ENCODE results near the gene EPAS1.

EPAS1 gene

DNA sequence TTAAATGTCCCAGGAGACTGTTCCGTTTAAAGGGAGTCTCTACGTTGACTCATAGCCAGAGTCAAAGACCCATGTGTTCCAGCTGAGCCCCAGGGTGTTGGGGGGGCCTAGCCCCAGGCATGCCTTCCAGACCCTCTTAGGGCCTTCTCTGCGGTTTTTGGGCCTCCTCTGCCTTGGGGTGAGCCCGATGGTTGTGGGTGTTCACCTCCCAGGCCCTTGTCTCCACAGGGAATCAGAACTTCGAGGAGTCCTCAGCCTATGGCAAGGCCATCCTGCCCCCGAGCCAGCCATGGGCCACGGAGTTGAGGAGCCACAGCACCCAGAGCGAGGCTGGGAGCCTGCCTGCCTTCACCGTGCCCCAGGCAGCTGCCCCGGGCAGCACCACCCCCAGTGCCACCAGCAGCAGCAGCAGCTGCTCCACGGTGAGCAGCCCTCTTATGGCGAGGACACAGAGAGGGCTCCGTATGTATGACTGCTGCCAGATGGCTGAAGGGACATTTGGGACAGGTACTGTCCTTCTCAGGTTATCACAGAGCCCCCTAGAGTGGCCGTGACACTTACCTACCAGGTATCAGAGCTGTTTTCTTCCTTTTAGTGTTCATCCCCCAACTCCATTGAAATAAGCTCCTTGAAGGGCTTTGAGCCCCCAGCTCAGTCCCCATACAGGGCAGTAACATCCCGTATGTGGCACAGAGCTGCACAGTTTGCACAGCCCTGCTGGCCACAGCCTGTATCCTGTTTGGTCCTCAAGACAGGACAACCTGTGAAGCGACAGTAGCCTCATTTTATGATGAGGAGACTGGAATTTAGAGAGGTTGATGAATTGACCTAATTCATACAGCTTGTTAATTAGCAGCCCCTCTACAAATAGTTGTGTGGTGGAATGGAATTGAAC, 80.7 kb downstream of the EPAS1 start:
- H3K4me3 ChIP-seq (ENCODE audit: low read length): no peak overlapping the region
- H3K9me3 ChIP-seq (ENCODE audit: low read length): no peaks in the 10 kb centered on the region
- H3K27me3 ChIP-seq (ENCODE audit: insufficient read depth, low read length): no peaks in the 10 kb centered on the region
- no peaks in the 10 kb centered on the region for H3K4me1 ChIP-seq (ENCODE audit: insufficient read depth, low read length)
- H2AFZ ChIP-seq (ENCODE audit: low read depth, low read length): no peak overlapping the region
- H3K36me3 ChIP-seq (ENCODE audit: insufficient read depth, low read length): no peaks in the 10 kb centered on the region

- Histone ChIP-seq H3K36me3 (ENCODE audit: insufficient read depth, low read length) (no peaks in the 10 kb centered on the region), H3K4me1 (ENCODE audit: insufficient read depth, low read length) (no peaks in the 10 kb centered on the region), H2AFZ (ENCODE audit: low read depth, low read length) (no peak overlapping the region), H3K9me3 (ENCODE audit: low read length) (no peaks in the 10 kb centered on the region), H3K27me3 (ENCODE audit: insufficient read depth, low read length) (no peaks in the 10 kb centered on the region), H3K4me3 (ENCODE audit: low read length) (no peak overlapping the region)
Measured at GRCh38 chr2:46378616-46379015, 81.4 kb downstream of the EPAS1 start.

DNA sequence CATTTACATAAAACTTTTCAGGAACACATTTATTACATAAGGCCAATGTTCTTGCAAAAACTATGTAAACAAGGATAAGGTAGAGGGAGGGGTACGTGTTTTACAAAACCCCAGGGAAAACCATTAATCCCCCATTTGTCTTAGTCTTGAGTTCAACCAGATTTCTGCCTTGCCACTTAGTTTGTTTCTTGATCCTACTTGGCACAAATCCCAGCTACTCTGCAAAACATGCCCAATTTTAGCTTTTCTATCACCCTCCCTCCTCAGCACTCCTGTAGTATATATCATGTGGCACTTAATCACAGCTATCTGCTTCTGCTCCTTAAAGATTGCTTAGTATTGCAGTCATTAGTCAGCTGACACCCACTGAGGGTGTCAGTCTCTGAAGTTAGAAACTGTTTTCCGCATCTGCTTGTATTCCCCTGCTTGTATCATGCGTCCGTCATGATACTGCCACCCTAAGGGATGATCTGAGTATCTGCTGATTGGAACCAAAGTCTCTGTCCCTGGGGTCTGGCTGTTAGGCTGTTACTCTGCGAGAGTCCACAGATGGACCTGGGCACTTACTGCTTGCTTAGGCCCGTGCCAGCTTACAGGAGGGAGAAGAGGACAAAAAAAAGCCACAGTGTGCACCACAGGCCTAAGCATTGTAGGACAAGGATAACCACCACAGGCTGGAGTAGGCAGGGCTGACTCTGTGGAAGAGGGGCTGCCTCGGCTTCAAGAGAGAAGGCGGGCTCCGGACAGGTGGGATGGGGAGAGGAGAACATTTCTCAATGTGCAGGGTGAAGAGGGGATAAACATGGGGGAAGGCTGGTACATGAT, 82.2 kb downstream of the EPAS1 start:
- Histone ChIP-seq H3K27me3 (ENCODE audit: insufficient read depth, low read length) (no peaks in the 10 kb centered on the region), H3K9me3 (ENCODE audit: low read length) (no peaks in the 10 kb centered on the region), H3K36me3 (ENCODE audit: insufficient read depth, low read length) (no peaks in the 10 kb centered on the region), H3K4me3 (ENCODE audit: low read length) (no peak overlapping the region), H2AFZ (ENCODE audit: low read depth, low read length) (no peak overlapping the region), H3K4me1 (ENCODE audit: insufficient read depth, low read length) (no peaks in the 10 kb centered on the region)

DNA sequence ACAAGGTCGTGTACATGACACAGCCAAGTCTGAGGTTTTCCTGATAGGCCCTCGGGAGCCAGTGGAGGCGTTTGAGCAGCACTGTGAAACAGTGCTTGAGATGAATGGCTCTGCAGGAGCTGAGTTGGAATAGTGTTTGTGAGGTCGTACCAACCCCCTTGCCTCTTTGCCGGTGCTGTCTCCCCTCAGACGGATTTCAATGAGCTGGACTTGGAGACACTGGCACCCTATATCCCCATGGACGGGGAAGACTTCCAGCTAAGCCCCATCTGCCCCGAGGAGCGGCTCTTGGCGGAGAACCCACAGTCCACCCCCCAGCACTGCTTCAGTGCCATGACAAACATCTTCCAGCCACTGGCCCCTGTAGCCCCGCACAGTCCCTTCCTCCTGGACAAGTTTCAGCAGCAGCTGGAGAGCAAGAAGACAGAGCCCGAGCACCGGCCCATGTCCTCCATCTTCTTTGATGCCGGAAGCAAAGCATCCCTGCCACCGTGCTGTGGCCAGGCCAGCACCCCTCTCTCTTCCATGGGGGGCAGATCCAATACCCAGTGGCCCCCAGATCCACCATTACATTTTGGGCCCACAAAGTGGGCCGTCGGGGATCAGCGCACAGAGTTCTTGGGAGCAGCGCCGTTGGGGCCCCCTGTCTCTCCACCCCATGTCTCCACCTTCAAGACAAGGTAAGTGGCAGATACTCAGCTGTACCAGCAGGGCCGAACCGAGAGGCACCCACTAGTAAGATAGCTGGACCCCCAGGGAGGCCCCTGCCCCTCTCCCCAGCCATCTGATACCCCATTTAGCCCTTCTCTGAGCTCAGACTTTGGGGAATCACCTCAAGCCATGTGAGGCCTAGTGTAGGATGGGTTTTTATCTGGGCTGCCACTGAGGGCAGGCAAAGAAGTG, 83.1 kb downstream of the EPAS1 start:
- Histone ChIP-seq H3K4me3 (ENCODE audit: low read length) (no peak overlapping the region), H3K4me1 (ENCODE audit: insufficient read depth, low read length) (no peaks in the 10 kb centered on the region), H3K9me3 (ENCODE audit: low read length) (no peaks in the 10 kb centered on the region), H3K36me3 (ENCODE audit: insufficient read depth, low read length) (no peaks in the 10 kb centered on the region), H2AFZ (ENCODE audit: low read depth, low read length) (no peak overlapping the region), H3K27me3 (ENCODE audit: insufficient read depth, low read length) (no peaks in the 10 kb centered on the region)

DNA sequence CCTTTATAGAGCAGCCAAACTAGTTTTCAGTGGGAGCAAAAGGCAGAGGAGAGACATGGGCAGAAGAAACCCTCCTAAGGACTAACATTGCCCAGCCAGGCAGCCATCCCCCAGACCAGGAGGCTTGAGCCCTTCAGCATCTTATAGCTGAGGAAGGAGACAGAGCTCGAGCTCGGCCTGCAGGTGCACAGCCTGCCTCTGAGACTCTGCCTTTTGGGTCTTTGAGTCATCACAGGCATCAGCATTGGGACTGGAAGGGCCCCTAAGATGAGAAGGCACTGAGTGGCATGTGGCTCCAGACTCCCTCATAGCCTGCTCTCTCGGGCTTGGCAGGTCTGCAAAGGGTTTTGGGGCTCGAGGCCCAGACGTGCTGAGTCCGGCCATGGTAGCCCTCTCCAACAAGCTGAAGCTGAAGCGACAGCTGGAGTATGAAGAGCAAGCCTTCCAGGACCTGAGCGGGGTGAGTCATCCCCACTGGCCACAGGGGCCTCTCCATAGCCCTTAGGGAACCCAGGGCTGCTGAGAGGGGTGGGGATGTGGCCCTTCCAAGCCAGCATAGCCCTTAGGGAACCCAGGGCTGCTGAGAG, 84.1 kb downstream of the EPAS1 start:
- H3K27me3 ChIP-seq (ENCODE audit: insufficient read depth, low read length): no peaks in the 10 kb centered on the region

DNA sequence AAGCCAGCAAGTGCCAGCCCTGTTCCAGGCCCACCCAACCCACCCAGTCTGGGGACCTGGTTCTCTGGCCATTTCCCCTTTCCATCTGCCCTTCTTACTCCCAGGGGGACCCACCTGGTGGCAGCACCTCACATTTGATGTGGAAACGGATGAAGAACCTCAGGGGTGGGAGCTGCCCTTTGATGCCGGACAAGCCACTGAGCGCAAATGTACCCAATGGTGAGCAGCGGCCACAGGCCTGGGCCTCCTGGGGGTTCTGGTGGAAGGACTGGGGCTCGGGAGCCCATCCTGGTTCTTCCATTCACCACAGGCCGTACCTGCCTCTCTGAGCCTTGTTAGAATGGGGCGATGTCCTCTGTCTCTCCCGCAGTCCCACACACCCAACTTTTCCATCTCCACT, 84.7 kb downstream of the EPAS1 start:
- Histone ChIP-seq H3K4me3 (ENCODE audit: low read length) (no peak overlapping the region), H3K4me1 (ENCODE audit: insufficient read depth, low read length) (no peaks in the 10 kb centered on the region), H2AFZ (ENCODE audit: low read depth, low read length) (no peak overlapping the region), H3K27me3 (ENCODE audit: insufficient read depth, low read length) (no peaks in the 10 kb centered on the region), H3K36me3 (ENCODE audit: insufficient read depth, low read length) (no peaks in the 10 kb centered on the region), H3K9me3 (ENCODE audit: low read length) (no peaks in the 10 kb centered on the region)

More for the DNA sequence above, 84.1 kb downstream of the EPAS1 start:
- Histone ChIP-seq H3K9me3 (ENCODE audit: low read length) (no peaks in the 10 kb centered on the region), H3K36me3 (ENCODE audit: insufficient read depth, low read length) (no peaks in the 10 kb centered on the region), H2AFZ (ENCODE audit: low read depth, low read length) (no peak overlapping the region), H3K4me3 (ENCODE audit: low read length) (no peak overlapping the region), H3K4me1 (ENCODE audit: insufficient read depth, low read length) (no peaks in the 10 kb centered on the region)

DNA sequence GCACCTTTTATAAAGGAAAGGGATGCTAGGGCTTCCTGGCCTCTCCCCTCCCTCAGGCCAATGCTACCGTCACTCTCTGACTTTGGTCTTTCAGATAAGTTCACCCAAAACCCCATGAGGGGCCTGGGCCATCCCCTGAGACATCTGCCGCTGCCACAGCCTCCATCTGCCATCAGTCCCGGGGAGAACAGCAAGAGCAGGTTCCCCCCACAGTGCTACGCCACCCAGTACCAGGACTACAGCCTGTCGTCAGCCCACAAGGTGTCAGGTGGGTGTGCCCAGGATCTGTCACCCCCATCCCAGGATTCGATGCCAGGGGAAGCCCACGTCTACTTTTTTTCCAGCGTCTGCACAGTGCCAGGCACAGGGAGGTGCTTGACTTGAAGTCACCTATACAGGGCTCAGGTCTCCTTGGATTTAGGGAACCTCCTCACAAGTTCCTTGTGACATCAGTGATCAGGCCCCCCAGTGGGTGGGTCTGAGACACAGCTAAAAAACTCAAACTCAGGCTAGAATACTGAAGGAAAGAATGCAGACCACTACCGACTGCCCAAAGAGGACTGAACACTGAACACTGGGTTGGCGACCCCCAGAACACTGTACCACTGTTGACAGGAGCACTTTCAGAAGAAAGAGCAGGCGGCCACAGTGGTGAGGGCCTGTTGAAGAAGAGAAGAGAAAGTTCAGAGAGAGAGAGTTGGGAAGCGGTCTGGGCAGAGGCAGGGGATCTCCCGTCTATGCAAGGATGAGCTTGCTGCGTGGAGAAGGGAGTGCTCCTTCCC, 85.3 kb downstream of the EPAS1 start:
- no peak overlapping the region for H3K4me3 ChIP-seq (ENCODE audit: low read length)
- H3K36me3 ChIP-seq (ENCODE audit: insufficient read depth, low read length): no peaks in the 10 kb centered on the region
- H3K9me3 ChIP-seq (ENCODE audit: low read length): no peaks in the 10 kb centered on the region
- no peaks in the 10 kb centered on the region for H3K27me3 ChIP-seq (ENCODE audit: insufficient read depth, low read length)
- no peaks in the 10 kb centered on the region for H3K4me1 ChIP-seq (ENCODE audit: insufficient read depth, low read length)
- no peak overlapping the region for H2AFZ ChIP-seq (ENCODE audit: low read depth, low read length)

DNA sequence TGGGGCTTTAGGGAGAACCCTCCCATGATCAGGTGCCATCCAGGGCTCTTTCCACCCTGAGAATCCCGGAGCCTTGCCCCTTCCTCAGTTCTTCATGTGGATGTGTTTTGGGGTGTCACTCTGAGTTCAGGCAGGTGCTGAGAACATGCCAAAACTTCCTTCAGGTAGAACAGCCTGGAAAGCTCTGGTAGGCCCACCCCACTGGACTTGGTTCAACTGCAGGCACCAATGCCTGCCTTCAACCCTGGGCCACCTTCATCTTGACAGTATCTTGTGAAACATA, 85.8 kb downstream of the EPAS1 start:
- Histone ChIP-seq H2AFZ (ENCODE audit: low read depth, low read length) (no peak overlapping the region), H3K36me3 (ENCODE audit: insufficient read depth, low read length) (no peaks in the 10 kb centered on the region), H3K27me3 (ENCODE audit: insufficient read depth, low read length) (no peaks in the 10 kb centered on the region), H3K9me3 (ENCODE audit: low read length) (no peaks in the 10 kb centered on the region), H3K4me3 (ENCODE audit: low read length) (no peak overlapping the region), H3K4me1 (ENCODE audit: insufficient read depth, low read length) (no peaks in the 10 kb centered on the region)

DNA sequence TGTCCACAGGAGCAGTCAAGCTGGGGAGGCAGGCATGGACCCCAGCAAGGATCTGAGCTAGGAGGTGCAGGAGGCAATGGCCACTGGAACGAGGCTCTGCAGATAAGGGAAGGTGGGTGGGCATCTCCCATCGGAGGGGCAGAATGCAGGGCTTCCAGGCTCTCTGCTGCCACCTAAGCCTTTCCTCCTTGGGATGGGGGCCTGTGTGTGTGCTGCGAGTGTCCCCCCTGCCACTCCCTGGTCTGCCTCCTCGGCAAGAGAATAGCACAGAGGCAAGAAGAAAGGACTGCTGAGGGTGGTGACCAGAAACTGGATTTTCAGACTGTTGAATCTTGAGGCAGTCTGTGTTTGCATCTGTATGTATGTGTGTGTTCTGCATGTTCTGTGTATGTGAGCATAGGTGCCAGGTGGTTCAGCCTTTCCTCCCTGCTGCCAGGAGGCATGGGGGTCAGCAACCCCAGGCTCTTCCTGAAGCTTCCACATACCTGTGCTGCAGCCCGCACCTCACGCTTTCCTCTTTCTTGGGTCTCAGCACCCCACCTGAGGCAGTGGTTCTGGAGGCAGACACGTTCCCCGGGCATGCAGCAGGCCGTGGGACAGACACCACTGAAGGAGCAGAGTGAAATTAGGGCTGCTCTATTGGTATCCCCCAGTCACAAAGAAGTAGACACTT, 86.7 kb downstream of the EPAS1 start:
- Histone ChIP-seq H3K27me3 (ENCODE audit: insufficient read depth, low read length) (no peaks in the 10 kb centered on the region), H3K4me1 (ENCODE audit: insufficient read depth, low read length) (no peaks in the 10 kb centered on the region), H3K4me3 (ENCODE audit: low read length) (no peak overlapping the region), H3K9me3 (ENCODE audit: low read length) (no peaks in the 10 kb centered on the region), H3K36me3 (ENCODE audit: insufficient read depth, low read length) (no peaks in the 10 kb centered on the region), H2AFZ (ENCODE audit: low read depth, low read length) (no peak overlapping the region)

DNA sequence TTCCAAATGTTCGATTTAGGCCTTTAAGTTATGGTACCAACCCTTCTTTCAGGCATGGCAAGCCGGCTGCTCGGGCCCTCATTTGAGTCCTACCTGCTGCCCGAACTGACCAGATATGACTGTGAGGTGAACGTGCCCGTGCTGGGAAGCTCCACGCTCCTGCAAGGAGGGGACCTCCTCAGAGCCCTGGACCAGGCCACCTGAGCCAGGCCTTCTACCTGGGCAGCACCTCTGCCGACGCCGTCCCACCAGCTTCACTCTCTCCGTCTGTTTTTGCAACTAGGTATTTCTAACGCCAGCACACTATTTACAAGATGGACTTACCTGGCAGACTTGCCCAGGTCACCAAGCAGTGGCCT, 87.2 kb downstream of the EPAS1 start:
- Histone ChIP-seq H3K4me3 (ENCODE audit: low read length) (no peak overlapping the region), H3K4me1 (ENCODE audit: insufficient read depth, low read length) (no peaks in the 10 kb centered on the region), H3K9me3 (ENCODE audit: low read length) (no peaks in the 10 kb centered on the region), H3K36me3 (ENCODE audit: insufficient read depth, low read length) (no peaks in the 10 kb centered on the region), H2AFZ (ENCODE audit: low read depth, low read length) (no peak overlapping the region), H3K27me3 (ENCODE audit: insufficient read depth, low read length) (no peaks in the 10 kb centered on the region)

DNA sequence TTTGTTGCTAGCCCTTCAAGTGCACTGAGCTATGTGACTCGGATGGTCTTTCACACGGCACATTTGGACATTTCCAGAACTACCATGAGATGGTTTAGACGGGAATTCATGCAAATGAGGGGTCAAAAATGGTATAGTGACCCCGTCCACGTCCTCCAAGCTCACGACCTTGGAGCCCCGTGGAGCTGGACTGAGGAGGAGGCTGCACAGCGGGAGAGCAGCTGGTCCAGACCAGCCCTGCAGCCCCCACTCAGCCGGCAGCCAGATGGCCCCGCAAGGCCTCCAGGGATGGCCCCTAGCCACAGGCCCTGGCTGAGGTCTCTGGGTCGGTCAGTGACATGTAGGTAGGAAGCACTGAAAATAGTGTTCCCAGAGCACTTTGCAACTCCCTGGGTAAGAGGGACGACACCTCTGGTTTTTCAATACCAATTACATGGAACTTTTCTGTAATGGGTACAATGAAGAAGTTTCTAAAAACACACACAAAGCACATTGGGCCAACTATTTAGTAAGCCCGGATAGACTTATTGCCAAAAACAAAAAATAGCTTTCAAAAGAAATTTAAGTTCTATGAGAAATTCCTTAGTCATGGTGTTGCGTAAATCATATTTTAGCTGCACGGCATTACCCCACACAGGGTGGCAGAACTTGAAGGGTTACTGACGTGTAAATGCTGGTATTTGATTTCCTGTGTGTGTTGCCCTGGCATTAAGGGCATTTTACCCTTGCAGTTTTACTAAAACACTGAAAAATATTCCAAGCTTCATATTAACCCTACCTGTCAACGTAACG, 88.8 kb downstream of the EPAS1 start:
- Histone ChIP-seq H3K36me3 (ENCODE audit: insufficient read depth, low read length) (no peaks in the 10 kb centered on the region), H2AFZ (ENCODE audit: low read depth, low read length) (no peak overlapping the region), H3K4me3 (ENCODE audit: low read length) (no peak overlapping the region), H3K27me3 (ENCODE audit: insufficient read depth, low read length) (no peaks in the 10 kb centered on the region), H3K9me3 (ENCODE audit: low read length) (no peaks in the 10 kb centered on the region), H3K4me1 (ENCODE audit: insufficient read depth, low read length) (no peaks in the 10 kb centered on the region)
